K562 (cell line): ENCODE measurements around the gene DHX35. TPM values are rescaled to one million over a fixed set of nuclear protein-coding genes. Genes with fewer than 3 reads are reported as not detected.

Experiments
- DPF2 ChIP-seq: fragments of 450-650 bp; IDR thresholded peaks from 2 replicates; pipeline ENCODE4 v1.6.1; 2016
- ESRRB ChIP-seq: fragments of 250-450 bp; sonication (Bioruptor Pico); IDR thresholded peaks from 2 replicates; pipeline ENCODE4 v1.5.0; 2020; ENCODE audit warnings: mild to moderate bottlenecking, moderate library complexity, borderline replicate concordance
- ETV6 ChIP-seq, 3 experiments: fragments of 150-350 bp in 1 of 3; sonication (generic) in 1 of 3; formaldehyde crosslinking in 1 of 3; IDR thresholded peaks; 2 replicates each; pipeline versions ENCODE4 v1.6.1 to v1.8.0; 2014 to 2022; ENCODE audit warnings: borderline replicate concordance in 2 of 3, low read depth in 2 of 3, antibody characterized with exemption in 1 of 3, low read length in 1 of 3, mild to moderate bottlenecking in 1 of 3, missing genetic modification reagents in 1 of 3
- HMG20A ChIP-seq: fragments of 450-650 bp; formaldehyde crosslinking; conservative IDR thresholded peaks from 2 replicates; pipeline ENCODE4 v1.4.0; 2020; ENCODE audit warnings: mild to moderate bottlenecking, mixed read lengths
- NCOA4 ChIP-seq: fragments of 450-650 bp; IDR thresholded peaks from 2 replicates; pipeline ENCODE4 v1.6.1; 2018; ENCODE audit warnings: mild to moderate bottlenecking; ENCODE audit not compliant: partially characterized antibody
- NR3C1 ChIP-seq: sonication (generic); formaldehyde crosslinking; IDR thresholded peaks from 2 replicates; pipeline ENCODE4 v1.8.1; 2022; ENCODE audit warnings: missing genetic modification reagents
- PHB ChIP-seq: fragments of 250-450 bp; sonication (Bioruptor Pico); IDR thresholded peaks from 2 replicates; pipeline ENCODE4 v1.5.0; 2021
- PHTF2 ChIP-seq: fragments of 250-450 bp; sonication (Bioruptor Pico); IDR thresholded peaks from 2 replicates; pipeline ENCODE4 v1.5.0; 2021; ENCODE audit warnings: mild to moderate bottlenecking
- THRAP3 ChIP-seq: fragments of 450-650 bp; IDR thresholded peaks from 2 replicates; pipeline ENCODE4 v1.6.1; 2016; ENCODE audit warnings: mild to moderate bottlenecking, inconsistent platforms, borderline replicate concordance
- ZFP1 ChIP-seq: fragments of 450-650 bp; formaldehyde crosslinking; IDR thresholded peaks from 2 replicates; pipeline ENCODE4 v1.4.0; 2020; ENCODE audit warnings: mild to moderate bottlenecking, mixed read lengths
- polyA plus RNA-seq, 8 experiments: library from polyadenylated mRNA; depleted of rRNA in 4 of 8; stranded (reverse) in 5 of 8; unstranded in 3 of 8; fragments of >200 nt; fragmentation: Nextera tagmentation in 2 of 8; fragmentation: Illumina TruSeq in 1 of 8; extraction: Ambion mirVana in 2 of 8; extraction: Trizol in 1 of 8; gene quantifications; 2 replicates each; pipeline versions ENCODE4 v1.2.1 to v1.2.3, GENCODE V29; 2011 to 2014; ENCODE audit warnings: inconsistent platforms in 1 of 8, missing spikeins in 1 of 8
- total RNA-seq, 7 experiments: library from RNA; depleted of rRNA in 6 of 7; stranded (reverse); fragments of >200 nt in 6 of 7; fragmentation: Illumina TruSeq in 2 of 7; extraction: Trizol in 2 of 7; gene quantifications; 2 replicates each; pipeline versions ENCODE4 v1.2.1 to v1.2.3, GENCODE V29; 2011 to 2021; ENCODE audit warnings: low replicate concordance in 1 of 7
- TF ChIP-seq, protein P1 (sequence below): fragments of 450-650 bp; formaldehyde crosslinking; IDR thresholded peaks from 2 replicates; pipeline ENCODE4 v1.4.0; 2020; ENCODE audit warnings: mild to moderate bottlenecking
- TF ChIP-seq, protein P2 (sequence below), 2 experiments: fragments of 200-800 bp in 1 of 2; sonication (Bioruptor generic) in 1 of 2; sonication (generic) in 1 of 2; formaldehyde crosslinking in 1 of 2; IDR thresholded peaks in 1 of 2; conservative IDR thresholded peaks in 1 of 2; 2 replicates each; pipeline versions ENCODE4 v1.5.0 to v1.6.1; 2016 to 2020; ENCODE audit warnings: missing compliant biosample characterization in 1 of 2, missing genetic modification characterization in 1 of 2, missing genetic modification reagents in 1 of 2
- TF ChIP-seq, protein P3 (sequence below), 2 experiments: fragments of 450-650 bp in 1 of 2; sonication (generic) in 1 of 2; formaldehyde crosslinking in 1 of 2; IDR thresholded peaks in 1 of 2; conservative IDR thresholded peaks in 1 of 2; 2 replicates each; pipeline versions ENCODE4 v1.6.1 to v1.8.1; 2016 to 2023; ENCODE audit warnings: mild to moderate bottlenecking in 2 of 2, moderate library complexity in 2 of 2, inconsistent platforms in 1 of 2, missing genetic modification reagents in 1 of 2
- TF ChIP-seq, protein P4 (sequence below): fragments of 250-450 bp; sonication (Bioruptor Pico); IDR thresholded peaks from 2 replicates; pipeline ENCODE4 v1.8.0; 2022; ENCODE audit warnings: moderate library complexity, mild to moderate bottlenecking, inconsistent platforms
- TF ChIP-seq, protein P5 (sequence below): fragments of 250-450 bp; sonication (Bioruptor Pico); IDR thresholded peaks from 2 replicates; pipeline ENCODE4 v1.8.0; 2022; ENCODE audit warnings: moderate library complexity, mild to moderate bottlenecking, inconsistent platforms
- TF ChIP-seq, protein P6 (sequence below): fragments of 450-650 bp; IDR thresholded peaks from 2 replicates; pipeline ENCODE4 v1.6.1; 2018; ENCODE audit not compliant: partially characterized antibody

DHX35 gene
- total and polyA plus RNA-seq, 9 of the 15 experiments (the other 6 are each of a cell fraction or from before 2014, with no cell fraction given), result 6.5 to 25.6 (median 16.9) TPM

DNA sequence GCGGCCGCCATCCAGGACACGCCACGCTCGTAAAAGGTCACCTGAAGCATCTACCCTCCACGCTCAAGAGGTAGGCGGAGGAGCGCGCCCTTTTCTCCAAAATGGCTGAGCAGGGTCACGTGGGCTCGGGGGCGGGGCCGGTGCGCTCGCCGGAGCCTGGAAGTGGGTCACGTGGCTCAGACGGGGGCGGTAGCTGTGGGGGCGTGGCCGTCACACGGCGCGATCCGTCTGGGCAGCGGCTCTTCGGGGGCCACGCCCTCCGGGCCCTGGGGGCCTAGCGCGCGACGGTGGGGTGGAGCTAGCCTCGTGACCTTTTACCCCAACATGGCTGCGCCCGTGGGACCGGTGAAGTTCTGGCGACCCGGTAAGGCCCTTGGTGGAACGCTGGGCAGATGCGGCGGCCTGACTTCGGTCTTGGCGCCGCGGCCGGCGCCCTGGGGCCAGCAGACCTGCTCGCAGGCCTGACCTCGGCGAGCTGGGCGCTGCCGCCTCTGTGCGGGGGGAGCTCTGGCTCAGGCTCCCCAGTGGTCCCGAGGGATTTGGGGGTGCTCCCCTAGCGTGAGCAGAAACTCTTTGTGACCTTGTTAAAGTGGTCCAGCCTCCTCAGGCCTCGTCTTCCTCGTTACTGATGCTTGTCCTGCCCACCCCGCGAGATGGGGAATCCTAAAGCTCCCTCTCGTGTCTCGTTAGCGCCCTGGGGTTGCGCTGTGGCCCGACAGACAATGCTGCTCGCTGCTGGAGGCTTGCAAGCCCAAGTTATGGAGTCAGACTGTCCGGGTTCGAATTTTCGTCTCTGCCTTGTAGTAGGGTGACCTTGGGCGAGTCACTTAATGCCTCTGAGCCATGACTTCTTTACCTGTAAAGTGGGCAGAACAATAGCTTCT is at the start of gene DHX35 (continued):
- TF ChIP-seq, protein P1, sequence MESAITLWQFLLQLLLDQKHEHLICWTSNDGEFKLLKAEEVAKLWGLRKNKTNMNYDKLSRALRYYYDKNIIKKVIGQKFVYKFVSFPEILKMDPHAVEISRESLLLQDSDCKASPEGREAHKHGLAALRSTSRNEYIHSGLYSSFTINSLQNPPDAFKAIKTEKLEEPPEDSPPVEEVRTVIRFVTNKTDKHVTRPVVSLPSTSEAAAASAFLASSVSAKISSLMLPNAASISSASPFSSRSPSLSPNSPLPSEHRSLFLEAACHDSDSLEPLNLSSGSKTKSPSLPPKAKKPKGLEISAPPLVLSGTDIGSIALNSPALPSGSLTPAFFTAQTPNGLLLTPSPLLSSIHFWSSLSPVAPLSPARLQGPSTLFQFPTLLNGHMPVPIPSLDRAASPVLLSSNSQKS (CRISPR knock-in tag), result no peak
- no peak for TF ChIP-seq NCOA4
- TF ChIP-seq HMG20A (CRISPR knock-in tag), result no peak
- TF ChIP-seq NR3C1 (CRISPR knock-in tag), result no peak
- TF ChIP-seq, protein P2, sequence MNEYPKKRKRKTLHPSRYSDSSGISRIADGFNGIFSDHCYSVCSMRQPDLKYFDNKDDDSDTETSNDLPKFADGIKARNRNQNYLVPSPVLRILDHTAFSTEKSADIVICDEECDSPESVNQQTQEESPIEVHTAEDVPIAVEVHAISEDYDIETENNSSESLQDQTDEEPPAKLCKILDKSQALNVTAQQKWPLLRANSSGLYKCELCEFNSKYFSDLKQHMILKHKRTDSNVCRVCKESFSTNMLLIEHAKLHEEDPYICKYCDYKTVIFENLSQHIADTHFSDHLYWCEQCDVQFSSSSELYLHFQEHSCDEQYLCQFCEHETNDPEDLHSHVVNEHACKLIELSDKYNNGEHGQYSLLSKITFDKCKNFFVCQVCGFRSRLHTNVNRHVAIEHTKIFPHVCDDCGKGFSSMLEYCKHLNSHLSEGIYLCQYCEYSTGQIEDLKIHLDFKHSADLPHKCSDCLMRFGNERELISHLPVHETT (CRISPR knock-in tag; conservative IDR thresholded peaks at IDR 0.05 in 1 of 2, IDR thresholded peaks at IDR 0.05 in 1 of 2), result peak in 1 of 2 experiments; percentile 88; a peak in 2 of 4 replicates
- no peak for TF ChIP-seq PHTF2 (CRISPR knock-in tag)
- TF ChIP-seq, protein P3, sequence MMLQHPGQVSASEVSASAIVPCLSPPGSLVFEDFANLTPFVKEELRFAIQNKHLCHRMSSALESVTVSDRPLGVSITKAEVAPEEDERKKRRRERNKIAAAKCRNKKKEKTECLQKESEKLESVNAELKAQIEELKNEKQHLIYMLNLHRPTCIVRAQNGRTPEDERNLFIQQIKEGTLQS (IDR thresholded peaks at IDR 0.05), result peak; percentile 48
- TF ChIP-seq, protein P3 (CRISPR knock-in tag; conservative IDR thresholded peaks at IDR 0.05), result no peak
- TF ChIP-seq, protein P4, sequence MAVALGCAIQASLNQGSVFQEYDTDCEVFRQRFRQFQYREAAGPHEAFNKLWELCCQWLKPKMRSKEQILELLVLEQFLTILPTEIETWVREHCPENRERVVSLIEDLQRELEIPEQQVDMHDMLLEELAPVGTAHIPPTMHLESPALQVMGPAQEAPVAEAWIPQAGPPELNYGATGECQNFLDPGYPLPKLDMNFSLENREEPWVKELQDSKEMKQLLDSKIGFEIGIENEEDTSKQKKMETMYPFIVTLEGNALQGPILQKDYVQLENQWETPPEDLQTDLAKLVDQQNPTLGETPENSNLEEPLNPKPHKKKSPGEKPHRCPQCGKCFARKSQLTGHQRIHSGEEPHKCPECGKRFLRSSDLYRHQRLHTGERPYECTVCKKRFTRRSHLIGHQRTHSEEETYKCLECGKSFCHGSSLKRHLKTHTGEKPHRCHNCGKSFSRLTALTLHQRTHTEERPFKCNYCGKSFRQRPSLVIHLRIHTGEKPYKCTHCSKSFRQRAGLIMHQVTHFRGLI (CRISPR knock-in tag), result no peak
- TF ChIP-seq, protein P5, sequence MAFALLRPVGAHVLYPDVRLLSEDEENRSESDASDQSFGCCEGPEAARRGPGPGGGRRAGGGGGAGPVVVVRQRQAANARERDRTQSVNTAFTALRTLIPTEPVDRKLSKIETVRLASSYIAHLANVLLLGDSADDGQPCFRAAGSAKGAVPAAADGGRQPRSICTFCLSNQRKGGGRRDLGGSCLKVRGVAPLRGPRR (CRISPR knock-in tag), result no peak
- no peak for TF ChIP-seq PHB
- TF ChIP-seq, protein P6, sequence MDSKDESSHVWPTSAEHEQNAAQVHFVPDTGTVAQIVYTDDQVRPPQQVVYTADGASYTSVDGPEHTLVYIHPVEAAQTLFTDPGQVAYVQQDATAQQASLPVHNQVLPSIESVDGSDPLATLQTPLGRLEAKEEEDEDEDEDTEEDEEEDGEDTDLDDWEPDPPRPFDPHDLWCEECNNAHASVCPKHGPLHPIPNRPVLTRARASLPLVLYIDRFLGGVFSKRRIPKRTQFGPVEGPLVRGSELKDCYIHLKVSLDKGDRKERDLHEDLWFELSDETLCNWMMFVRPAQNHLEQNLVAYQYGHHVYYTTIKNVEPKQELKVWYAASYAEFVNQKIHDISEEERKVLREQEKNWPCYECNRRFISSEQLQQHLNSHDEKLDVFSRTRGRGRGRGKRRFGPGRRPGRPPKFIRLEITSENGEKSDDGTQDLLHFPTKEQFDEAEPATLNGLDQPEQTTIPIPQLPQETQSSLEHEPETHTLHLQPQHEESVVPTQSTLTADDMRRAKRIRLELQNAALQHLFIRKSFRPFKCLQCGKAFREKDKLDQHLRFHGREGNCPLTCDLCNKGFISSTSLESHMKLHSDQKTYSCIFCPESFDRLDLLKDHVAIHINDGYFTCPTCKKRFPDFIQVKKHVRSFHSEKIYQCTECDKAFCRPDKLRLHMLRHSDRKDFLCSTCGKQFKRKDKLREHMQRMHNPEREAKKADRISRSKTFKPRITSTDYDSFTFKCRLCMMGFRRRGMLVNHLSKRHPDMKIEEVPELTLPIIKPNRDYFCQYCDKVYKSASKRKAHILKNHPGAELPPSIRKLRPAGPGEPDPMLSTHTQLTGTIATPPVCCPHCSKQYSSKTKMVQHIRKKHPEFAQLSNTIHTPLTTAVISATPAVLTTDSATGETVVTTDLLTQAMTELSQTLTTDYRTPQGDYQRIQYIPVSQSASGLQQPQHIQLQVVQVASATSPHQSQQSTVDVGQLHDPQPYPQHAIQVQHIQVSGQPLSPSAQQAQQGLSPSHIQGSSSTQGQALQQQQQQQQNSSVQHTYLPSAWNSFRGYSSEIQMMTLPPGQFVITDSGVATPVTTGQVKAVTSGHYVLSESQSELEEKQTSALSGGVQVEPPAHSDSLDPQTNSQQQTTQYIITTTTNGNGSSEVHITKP, result peak; percentile 40
- no peak for TF ChIP-seq ETV6 (IDR thresholded peaks at IDR 0.05; ENCODE audit: borderline replicate concordance in 1 of 2, low read depth in 2 of 2, low read length in 1 of 2)
- TF ChIP-seq ETV6 (CRISPR knock-in tag; IDR thresholded peaks at IDR 0.05; ENCODE audit: borderline replicate concordance), result 0 out of 2 replicates have a peak, but pooled peaks have one; percentile 53
- TF ChIP-seq THRAP3, result no peak
- no peak; the same call in 1 of the 2 replicates for TF ChIP-seq DPF2
- TF ChIP-seq ZFP1, result no peak
- TF ChIP-seq ESRRB (CRISPR knock-in tag), result no peak
